ENCODE measurements around the gene SUGCT.

The SUGCT gene

DNA sequence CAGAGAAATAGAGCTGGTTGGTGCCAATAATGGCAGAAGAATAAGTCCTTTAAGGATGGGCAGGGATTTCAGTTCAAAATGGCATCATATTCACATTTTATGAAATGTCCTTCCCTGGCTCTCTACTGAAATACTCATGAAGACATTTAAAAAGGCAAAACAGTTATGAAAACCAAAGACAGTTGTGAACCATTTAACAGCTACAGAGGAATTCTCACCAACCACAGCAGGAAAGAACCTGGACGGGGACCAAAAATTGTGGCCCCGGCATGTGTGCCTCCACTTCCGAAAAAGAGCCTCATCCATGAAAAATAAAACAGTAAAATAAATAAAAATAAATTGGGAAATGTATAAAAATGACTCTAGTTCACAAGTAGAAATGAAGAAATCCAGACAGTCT is 539.5 kb downstream of the SUGCT start:
- Histone ChIP-seq H3K4me3 (ENCODE audit: low read depth in 1 of 2, low read length in 2 of 2) (no peak overlapping the region), H3K27ac (ENCODE audit: low read length) (no peak overlapping the region), H3K27me3 (ENCODE audit: low read depth, low read length) (no peaks in the 10 kb centered on the region), H3K4me1 (ENCODE audit: control insufficient read depth in 1 of 2, insufficient read depth in 2 of 2, low read length in 2 of 2) (no peaks in the 10 kb centered on the region), H3K9me3 (ENCODE audit: control insufficient read depth in 1 of 2, low read length in 2 of 2) (no peaks in the 10 kb centered on the region), H3K36me3 (ENCODE audit: control insufficient read depth in 1 of 2, insufficient read depth in 2 of 2, low read length in 2 of 2) (no peaks in the 10 kb centered on the region)

DNA sequence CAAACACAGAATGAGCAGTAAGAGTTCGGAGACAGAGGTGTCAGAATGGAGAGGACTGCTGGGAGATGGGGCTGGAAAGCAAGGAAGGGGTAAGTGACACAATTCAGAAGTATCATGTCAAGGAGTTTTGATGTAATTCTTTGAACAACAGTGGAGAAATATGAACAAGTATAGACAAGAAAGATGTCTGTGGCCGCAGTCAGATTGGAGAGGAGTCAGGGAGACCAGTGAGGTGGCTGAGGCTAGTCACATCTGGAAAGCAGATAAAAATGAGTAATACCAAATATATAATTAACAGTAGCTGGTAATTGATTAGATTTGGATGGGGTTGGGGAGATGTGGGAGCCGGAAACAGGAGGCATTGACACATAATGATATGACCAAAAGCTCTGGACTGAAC is 540.9 kb downstream of the SUGCT start:
- Histone ChIP-seq H3K36me3 (ENCODE audit: control insufficient read depth in 1 of 2, insufficient read depth in 2 of 2, low read length in 2 of 2) (no peaks in the 10 kb centered on the region), H3K9me3 (ENCODE audit: control insufficient read depth in 1 of 2, low read length in 2 of 2) (no peaks in the 10 kb centered on the region), H3K4me3 (ENCODE audit: low read depth in 1 of 2, low read length in 2 of 2) (no peak overlapping the region), H3K4me1 (ENCODE audit: control insufficient read depth in 1 of 2, insufficient read depth in 2 of 2, low read length in 2 of 2) (no peaks in the 10 kb centered on the region), H3K27me3 (ENCODE audit: low read depth, low read length) (no peaks in the 10 kb centered on the region), H3K27ac (ENCODE audit: low read length) (no peak overlapping the region)

DNA sequence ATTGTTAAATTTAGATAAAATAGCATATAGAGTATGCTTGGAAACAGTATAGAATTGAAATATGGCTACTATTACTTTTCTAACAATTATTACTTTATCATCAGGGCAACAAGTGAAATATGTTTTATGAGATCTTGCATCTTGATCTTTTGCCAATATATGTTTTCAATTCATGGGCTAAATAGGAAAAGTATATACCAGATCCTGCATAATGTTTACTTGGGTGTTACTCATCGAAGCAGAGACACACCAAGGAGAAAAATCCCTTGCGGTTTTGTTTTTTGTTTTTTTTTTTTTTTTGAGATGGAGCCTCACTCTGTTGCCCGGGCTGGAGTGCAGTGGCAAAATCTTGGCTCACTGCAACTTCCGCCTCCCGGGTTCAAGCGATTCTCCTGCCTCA is 541.4 kb downstream of the SUGCT start:
- Histone ChIP-seq H3K4me1 (ENCODE audit: control insufficient read depth in 1 of 2, insufficient read depth in 2 of 2, low read length in 2 of 2) (no peaks in the 10 kb centered on the region), H3K4me3 (ENCODE audit: low read depth in 1 of 2, low read length in 2 of 2) (no peak overlapping the region), H3K27me3 (ENCODE audit: low read depth, low read length) (no peaks in the 10 kb centered on the region), H3K9me3 (ENCODE audit: control insufficient read depth in 1 of 2, low read length in 2 of 2) (no peaks in the 10 kb centered on the region), H3K27ac (ENCODE audit: low read length) (no peak overlapping the region), H3K36me3 (ENCODE audit: control insufficient read depth in 1 of 2, insufficient read depth in 2 of 2, low read length in 2 of 2) (no peaks in the 10 kb centered on the region)

DNA sequence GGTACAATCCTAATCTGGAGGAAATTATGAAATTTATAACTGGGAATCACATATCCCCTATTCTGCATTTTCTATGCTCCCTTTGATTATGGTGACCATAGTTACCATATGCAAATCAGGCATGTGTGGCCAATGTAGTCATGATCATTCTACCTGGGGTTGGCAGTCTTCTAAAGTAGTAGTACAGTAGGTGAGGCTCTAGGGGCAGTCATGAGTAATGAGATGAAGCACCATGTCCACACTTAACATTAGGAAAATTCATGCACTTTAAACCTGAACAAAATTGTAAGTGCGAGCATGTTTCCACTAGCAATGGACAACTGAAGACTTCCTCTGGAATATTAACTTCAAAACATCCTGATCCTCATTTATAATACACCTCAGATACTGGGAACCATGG is 545.9 kb downstream of the SUGCT start:
- Histone ChIP-seq H3K27me3 (ENCODE audit: low read depth, low read length) (no peaks in the 10 kb centered on the region), H3K4me1 (ENCODE audit: control insufficient read depth in 1 of 2, insufficient read depth in 2 of 2, low read length in 2 of 2) (no peaks in the 10 kb centered on the region), H3K4me3 (ENCODE audit: low read depth in 1 of 2, low read length in 2 of 2) (no peak overlapping the region), H3K36me3 (ENCODE audit: control insufficient read depth in 1 of 2, insufficient read depth in 2 of 2, low read length in 2 of 2) (no peaks in the 10 kb centered on the region), H3K27ac (ENCODE audit: low read length) (no peak overlapping the region), H3K9me3 (ENCODE audit: control insufficient read depth in 1 of 2, low read length in 2 of 2) (no peaks in the 10 kb centered on the region)

DNA sequence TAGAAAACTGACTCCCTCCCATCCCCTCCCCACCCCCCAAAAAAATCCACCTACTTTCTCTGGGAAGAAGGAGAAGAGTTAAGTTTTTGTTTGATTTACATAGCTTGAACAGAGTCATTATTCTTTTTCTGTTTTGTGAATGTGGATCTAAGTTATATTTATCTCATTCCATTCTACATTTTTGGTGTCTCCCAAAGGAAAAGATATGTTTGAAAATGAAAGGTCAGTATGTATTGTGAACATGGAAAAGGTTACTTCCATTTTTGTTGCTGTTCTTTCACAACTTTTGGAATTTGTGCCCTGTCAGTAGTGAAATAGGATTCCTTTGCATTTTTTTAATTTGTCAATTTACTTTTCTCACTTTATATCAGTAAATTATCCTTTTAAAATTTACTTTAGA is 547.9 kb downstream of the SUGCT start:
- Histone ChIP-seq H3K4me3 (ENCODE audit: low read depth in 1 of 2, low read length in 2 of 2) (no peak overlapping the region), H3K36me3 (ENCODE audit: control insufficient read depth in 1 of 2, insufficient read depth in 2 of 2, low read length in 2 of 2) (no peaks in the 10 kb centered on the region), H3K27ac (ENCODE audit: low read length) (no peak overlapping the region), H3K9me3 (ENCODE audit: control insufficient read depth in 1 of 2, low read length in 2 of 2) (no peaks in the 10 kb centered on the region), H3K27me3 (ENCODE audit: low read depth, low read length) (no peaks in the 10 kb centered on the region), H3K4me1 (ENCODE audit: control insufficient read depth in 1 of 2, insufficient read depth in 2 of 2, low read length in 2 of 2) (no peaks in the 10 kb centered on the region)

DNA sequence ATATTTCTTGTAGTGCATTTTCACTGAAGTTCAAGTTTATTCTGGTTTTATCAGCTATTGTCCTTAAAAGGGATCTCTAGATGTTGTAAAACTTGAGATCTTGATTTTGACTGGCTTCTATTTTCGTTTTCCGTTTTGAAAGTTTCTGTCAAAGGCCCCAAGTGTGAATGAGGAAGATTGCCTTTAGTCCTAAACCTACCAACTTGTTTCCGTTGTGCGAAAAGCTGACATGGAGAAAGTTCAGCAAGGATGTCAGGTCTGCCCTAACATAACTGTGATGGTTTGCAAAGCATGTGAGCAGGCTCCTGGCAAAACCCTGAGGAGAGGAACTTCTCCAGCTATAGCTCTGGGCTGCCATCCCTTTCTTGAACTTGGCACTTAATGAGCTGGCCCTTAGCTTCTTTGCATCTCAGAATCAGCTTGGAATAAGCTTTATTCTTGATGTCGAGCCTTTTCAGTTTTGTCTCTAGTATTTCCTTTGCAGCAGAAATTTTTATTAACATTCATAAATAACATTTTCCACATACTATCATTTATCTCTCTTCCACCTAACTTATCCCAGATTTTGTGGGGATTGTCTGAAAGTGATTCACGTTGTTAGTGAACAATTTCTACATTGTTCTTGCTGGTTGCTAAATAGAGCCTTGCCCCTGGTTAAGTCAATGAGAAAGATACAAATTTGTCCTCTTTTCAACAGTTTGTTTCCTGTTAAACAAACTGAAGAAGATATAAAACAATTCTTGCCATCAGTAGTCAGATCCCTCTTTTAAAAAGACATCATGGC is 559.4 kb downstream of the SUGCT start:
- Histone ChIP-seq H3K27me3 (ENCODE audit: low read depth, low read length) (no peaks in the 10 kb centered on the region), H3K4me3 (ENCODE audit: low read depth in 1 of 2, low read length in 2 of 2) (no peak overlapping the region), H3K27ac (ENCODE audit: low read length) (no peak overlapping the region), H3K9me3 (ENCODE audit: control insufficient read depth in 1 of 2, low read length in 2 of 2) (no peaks in the 10 kb centered on the region), H3K36me3 (ENCODE audit: control insufficient read depth in 1 of 2, insufficient read depth in 2 of 2, low read length in 2 of 2) (no peaks in the 10 kb centered on the region), H3K4me1 (ENCODE audit: control insufficient read depth in 1 of 2, insufficient read depth in 2 of 2, low read length in 2 of 2) (no peaks in the 10 kb centered on the region)

DNA sequence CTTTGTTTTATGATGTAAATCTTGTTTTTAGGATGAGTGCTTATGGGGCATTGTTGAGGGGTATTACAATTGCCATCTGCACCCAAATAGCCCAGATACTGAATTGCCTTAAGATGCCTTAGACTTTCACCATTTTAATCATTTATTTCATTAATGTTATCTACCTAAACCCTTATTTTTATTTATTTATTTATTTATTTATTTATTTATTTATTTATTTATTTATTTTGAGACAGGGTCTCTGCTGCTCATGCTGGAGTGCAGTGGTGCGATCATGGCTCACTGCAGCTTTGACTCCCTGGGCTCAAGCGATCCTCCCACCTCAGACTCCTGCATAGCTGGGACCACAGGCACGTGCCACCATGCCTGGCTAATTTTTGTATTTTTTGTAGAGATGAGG is 560.2 kb downstream of the SUGCT start:
- Histone ChIP-seq H3K36me3 (ENCODE audit: control insufficient read depth in 1 of 2, insufficient read depth in 2 of 2, low read length in 2 of 2) (no peaks in the 10 kb centered on the region), H3K4me3 (ENCODE audit: low read depth in 1 of 2, low read length in 2 of 2) (no peak overlapping the region), H3K27ac (ENCODE audit: low read length) (no peak overlapping the region), H3K9me3 (ENCODE audit: control insufficient read depth in 1 of 2, low read length in 2 of 2) (no peaks in the 10 kb centered on the region), H3K4me1 (ENCODE audit: control insufficient read depth in 1 of 2, insufficient read depth in 2 of 2, low read length in 2 of 2) (no peaks in the 10 kb centered on the region), H3K27me3 (ENCODE audit: low read depth, low read length) (no peaks in the 10 kb centered on the region)

DNA sequence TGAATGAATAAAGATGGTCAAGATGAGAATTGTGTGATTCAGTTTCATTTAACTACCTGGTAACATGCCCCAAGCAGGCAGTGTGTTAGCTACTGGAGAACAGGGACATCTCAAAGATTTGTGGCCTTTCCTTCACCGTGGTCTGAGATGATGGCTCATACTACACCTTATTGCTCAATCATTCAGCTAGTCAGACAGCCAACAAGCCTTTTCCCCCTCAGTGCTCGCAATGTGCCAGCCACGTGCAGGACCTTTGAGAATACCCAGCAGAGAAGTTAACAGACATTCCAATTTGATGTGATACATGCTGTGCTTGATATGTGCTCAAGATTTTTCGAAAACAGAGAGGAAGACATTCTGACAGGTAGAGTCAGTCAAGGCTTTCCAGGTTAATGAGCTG is 562.8 kb downstream of the SUGCT start:
- no peaks in the 10 kb centered on the region for H3K4me1 ChIP-seq (ENCODE audit: control insufficient read depth in 1 of 2, insufficient read depth in 2 of 2, low read length in 2 of 2)
- no peak overlapping the region for H3K27ac ChIP-seq (ENCODE audit: low read length)
- H3K4me3 ChIP-seq (ENCODE audit: low read depth in 1 of 2, low read length in 2 of 2): no peak overlapping the region

DNA sequence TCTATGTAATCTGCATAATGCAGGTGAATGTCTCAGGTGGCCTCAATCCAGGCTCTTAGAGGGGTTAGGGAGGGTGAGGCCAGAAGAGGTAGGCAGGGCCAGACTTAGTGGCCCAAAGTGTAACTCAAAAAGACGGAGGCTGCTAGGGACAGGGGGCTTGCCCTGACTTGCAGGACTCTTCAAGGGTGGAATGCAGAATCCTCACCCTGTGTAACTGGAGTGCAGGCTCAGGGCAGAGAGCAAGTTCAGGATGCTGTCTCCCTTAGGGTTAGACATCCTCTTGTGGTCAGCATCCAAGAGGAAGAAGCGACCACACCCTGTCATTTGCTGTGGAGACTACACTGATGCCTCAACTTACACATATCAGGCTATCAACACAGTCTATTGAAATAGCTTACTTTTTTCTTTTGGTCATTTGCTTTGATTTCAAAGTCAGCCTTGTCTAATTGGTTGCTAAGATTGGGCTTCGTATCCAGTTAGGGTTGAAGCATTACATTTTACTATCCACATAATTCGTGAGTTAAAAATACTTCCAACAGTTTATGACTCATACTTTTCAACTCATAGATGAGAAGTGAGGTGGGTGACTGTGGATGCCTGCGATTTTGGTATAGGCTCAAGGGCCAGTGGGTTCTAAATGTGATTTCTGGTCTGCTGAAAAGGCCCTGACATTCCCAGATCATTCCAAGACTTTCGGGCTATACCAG is 563.6 kb downstream of the SUGCT start:
- Histone ChIP-seq H3K4me3 (ENCODE audit: low read depth in 1 of 2, low read length in 2 of 2) (no peak overlapping the region), H3K27me3 (ENCODE audit: low read depth, low read length) (no peaks in the 10 kb centered on the region), H3K36me3 (ENCODE audit: control insufficient read depth in 1 of 2, insufficient read depth in 2 of 2, low read length in 2 of 2) (no peaks in the 10 kb centered on the region), H3K27ac (ENCODE audit: low read length) (no peak overlapping the region), H3K4me1 (ENCODE audit: control insufficient read depth in 1 of 2, insufficient read depth in 2 of 2, low read length in 2 of 2) (no peaks in the 10 kb centered on the region), H3K9me3 (ENCODE audit: control insufficient read depth in 1 of 2, low read length in 2 of 2) (no peaks in the 10 kb centered on the region)

More for the DNA sequence above, 562.8 kb downstream of the SUGCT start:
- H3K36me3 ChIP-seq (ENCODE audit: control insufficient read depth in 1 of 2, insufficient read depth in 2 of 2, low read length in 2 of 2): no peaks in the 10 kb centered on the region
- no peaks in the 10 kb centered on the region for H3K27me3 ChIP-seq (ENCODE audit: low read depth, low read length)
- H3K9me3 ChIP-seq (ENCODE audit: control insufficient read depth in 1 of 2, low read length in 2 of 2): no peaks in the 10 kb centered on the region

DNA sequence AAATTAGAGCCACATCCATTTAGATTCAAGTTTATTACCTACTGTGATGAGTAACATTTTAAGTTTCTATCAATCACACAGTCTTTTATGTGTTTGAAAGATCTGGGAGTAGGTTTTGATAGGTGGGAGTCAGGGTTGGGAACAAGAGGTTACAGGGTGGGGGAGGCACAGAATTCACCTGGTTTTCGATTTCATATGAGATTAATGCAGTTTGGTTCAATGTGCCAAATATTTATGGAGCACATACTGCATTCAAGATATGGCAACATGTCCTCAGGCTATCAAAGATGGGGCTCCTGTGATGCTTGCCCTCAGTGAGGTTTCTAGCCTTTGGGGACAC is 564.1 kb downstream of the SUGCT start:
- Histone ChIP-seq H3K9me3 (ENCODE audit: control insufficient read depth in 1 of 2, low read length in 2 of 2) (no peaks in the 10 kb centered on the region), H3K4me1 (ENCODE audit: control insufficient read depth in 1 of 2, insufficient read depth in 2 of 2, low read length in 2 of 2) (no peaks in the 10 kb centered on the region), H3K27ac (ENCODE audit: low read length) (no peak overlapping the region), H3K36me3 (ENCODE audit: control insufficient read depth in 1 of 2, insufficient read depth in 2 of 2, low read length in 2 of 2) (no peaks in the 10 kb centered on the region), H3K4me3 (ENCODE audit: low read depth in 1 of 2, low read length in 2 of 2) (no peak overlapping the region), H3K27me3 (ENCODE audit: low read depth, low read length) (no peaks in the 10 kb centered on the region)

DNA sequence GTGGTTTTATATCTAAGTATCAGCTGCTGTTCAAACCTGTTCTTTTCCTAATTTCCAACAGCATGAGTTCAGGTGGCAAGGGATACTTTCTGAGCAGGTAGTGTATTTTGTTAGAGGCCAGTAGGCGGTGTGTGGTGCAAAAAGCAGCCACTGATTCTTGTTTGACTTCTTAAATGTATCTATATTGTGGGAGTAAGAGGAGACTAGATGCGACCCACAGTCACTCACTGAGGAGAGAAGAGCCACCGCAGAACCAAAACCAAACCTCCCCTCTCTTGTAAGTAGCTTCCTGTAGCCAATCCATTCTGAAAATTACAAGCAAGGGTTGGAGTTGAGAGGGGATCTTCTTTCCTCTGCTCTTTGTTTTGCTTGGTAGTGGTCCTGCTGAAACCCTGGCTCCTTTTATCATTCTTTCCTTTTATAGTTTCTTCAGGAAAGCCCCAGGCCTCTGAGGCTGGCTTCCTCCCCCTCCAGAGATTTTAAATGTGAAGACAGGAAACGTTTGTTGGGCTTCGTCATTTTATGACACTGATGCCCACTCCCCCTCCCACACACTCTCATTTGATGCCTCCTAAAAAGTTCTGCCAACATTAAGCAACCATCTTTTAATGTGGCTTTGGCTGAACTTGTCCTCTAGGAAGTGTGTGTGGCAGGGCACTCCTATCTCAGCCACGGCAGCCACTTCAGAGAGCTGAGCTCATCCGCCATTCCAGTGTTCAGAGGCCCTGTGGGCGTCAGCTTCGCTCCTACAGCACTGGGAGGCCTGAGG is 566.0 kb downstream of the SUGCT start:
- Histone ChIP-seq H3K4me1 (ENCODE audit: control insufficient read depth in 1 of 2, insufficient read depth in 2 of 2, low read length in 2 of 2) (no peaks in the 10 kb centered on the region), H3K4me3 (ENCODE audit: low read depth in 1 of 2, low read length in 2 of 2) (no peak overlapping the region), H3K27me3 (ENCODE audit: low read depth, low read length) (no peaks in the 10 kb centered on the region), H3K36me3 (ENCODE audit: control insufficient read depth in 1 of 2, insufficient read depth in 2 of 2, low read length in 2 of 2) (no peaks in the 10 kb centered on the region), H3K27ac (ENCODE audit: low read length) (no peak overlapping the region), H3K9me3 (ENCODE audit: control insufficient read depth in 1 of 2, low read length in 2 of 2) (no peaks in the 10 kb centered on the region)

All from muscle layer of duodenum (tissue), 2 donors.